Colonic mucosa (tissue), 4 donors: Measurements from ENCODE around the gene MYO7B. TPM values are rescaled to one million over a fixed set of nuclear protein-coding genes. Genes with fewer than 3 reads are reported as not detected.

Experiments
- DNase-seq: peaks from one replicate; pipeline ENCODE4 v3.0.0-alpha.2; 2020
- H3K27ac ChIP-seq: fragments of 200-600 bp; one replicate; pipeline ENCODE4 v1.8.0; 2021
- H3K27me3 ChIP-seq: fragments of 200-600 bp; one replicate; pipeline ENCODE4 v1.8.0; 2021
- H3K36me3 ChIP-seq: fragments of 200-600 bp; one replicate; pipeline ENCODE4 v1.8.0; 2021
- H3K4me1 ChIP-seq: fragments of 200-600 bp; one replicate; pipeline ENCODE4 v1.8.0; 2021; ENCODE audit warnings: mild to moderate bottlenecking
- H3K4me3 ChIP-seq: fragments of 200-600 bp; one replicate; pipeline ENCODE4 v1.8.0; 2021
- H3K9ac ChIP-seq, 2 donors: one replicate each; pipeline ENCODE4 v1.7.0; 2013; ENCODE audit warnings: control low read depth in 2 of 2, low read depth in 2 of 2, low read length in 2 of 2
- H3K9me3 ChIP-seq: fragments of 200-600 bp; one replicate; pipeline ENCODE4 v1.8.0; 2021
- intact Hi-C: fragments of 100-400 bp; cut with DNase I; formaldehyde crosslinking; loops from one replicate; pipeline ENCODE4 v1.14.1; 2022
- total RNA-seq, 2 donors: library from RNA; stranded (reverse); fragmentation: NEBNext Ultra II Directional in 1 of 2; extraction: Animal tissue kit (Norgen Biotek cat#: 25700) in 1 of 2; gene quantifications; one replicate each; pipeline ENCODE4 v1.2.1, GENCODE V29; 2021
- TF ChIP-seq, protein P1 (sequence below): fragments of 200-600 bp; IDR thresholded peaks from one replicate; pipeline ENCODE4 v1.8.0; 2022; ENCODE audit warnings: antibody characterized with exemption, mild to moderate bottlenecking
- donor health status: healthy.
- donor health status: DM: no; HTN: no; CAD: no.
- donor health status: DM: no; HTN: no; CAD: no.

The MYO7B gene
- total RNA-seq, 2 donors from 2014 or later = 159 to 218 TPM

DNA sequence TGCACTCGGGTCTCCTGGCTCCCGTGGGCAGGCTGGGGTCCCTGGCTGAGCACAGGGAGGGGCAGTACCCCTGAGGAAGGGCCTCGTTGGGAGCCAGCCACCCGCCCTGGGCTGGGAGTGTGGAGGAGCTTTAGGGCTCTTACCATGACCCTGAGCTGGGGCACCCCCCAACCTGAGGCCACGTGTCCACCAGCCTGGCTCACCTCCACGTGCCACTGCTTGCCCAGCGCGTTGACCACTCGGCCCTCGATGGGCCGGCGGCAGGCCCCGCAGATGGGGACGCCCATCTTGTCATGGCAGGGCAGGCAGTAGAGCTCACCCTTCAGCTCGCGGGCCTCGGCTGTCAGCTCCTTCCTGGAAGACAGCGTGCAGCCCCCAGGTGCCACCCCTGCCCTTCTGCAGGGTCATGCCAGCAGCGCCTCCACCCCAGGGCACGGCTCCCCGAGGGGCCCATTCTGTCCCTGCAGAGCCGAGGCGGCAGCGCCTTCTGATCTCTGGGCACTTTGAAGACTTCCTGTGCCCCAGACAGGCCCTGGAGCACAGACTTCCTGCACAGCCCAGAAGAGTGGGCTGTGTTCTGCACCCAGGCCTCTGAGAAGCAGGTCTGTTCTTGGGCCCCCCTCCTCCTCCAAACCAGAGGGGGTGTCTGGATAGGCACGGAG lies 106.5 kb downstream of the MYO7B start:
- Histone ChIP-seq H3K4me1 (no peaks in the 10 kb centered on the region), H3K9me3 (no peaks in the 10 kb centered on the region), H3K4me3 (no peak overlapping the region), H3K27me3 (no peaks in the 10 kb centered on the region), H3K27ac (no peak overlapping the region), H3K9ac (no peak overlapping the region), H3K36me3 (no peaks in the 10 kb centered on the region)
- DNase-seq = no peak
- TF ChIP-seq, protein P1, sequence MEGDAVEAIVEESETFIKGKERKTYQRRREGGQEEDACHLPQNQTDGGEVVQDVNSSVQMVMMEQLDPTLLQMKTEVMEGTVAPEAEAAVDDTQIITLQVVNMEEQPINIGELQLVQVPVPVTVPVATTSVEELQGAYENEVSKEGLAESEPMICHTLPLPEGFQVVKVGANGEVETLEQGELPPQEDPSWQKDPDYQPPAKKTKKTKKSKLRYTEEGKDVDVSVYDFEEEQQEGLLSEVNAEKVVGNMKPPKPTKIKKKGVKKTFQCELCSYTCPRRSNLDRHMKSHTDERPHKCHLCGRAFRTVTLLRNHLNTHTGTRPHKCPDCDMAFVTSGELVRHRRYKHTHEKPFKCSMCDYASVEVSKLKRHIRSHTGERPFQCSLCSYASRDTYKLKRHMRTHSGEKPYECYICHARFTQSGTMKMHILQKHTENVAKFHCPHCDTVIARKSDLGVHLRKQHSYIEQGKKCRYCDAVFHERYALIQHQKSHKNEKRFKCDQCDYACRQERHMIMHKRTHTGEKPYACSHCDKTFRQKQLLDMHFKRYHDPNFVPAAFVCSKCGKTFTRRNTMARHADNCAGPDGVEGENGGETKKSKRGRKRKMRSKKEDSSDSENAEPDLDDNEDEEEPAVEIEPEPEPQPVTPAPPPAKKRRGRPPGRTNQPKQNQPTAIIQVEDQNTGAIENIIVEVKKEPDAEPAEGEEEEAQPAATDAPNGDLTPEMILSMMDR = no peak
- intact Hi-C loops = no loop called here

- Histone ChIP-seq H3K4me3 (no peak overlapping the region), H3K27me3 (no peaks in the 10 kb centered on the region), H3K36me3 (no peaks in the 10 kb centered on the region), H3K4me1 (no peaks in the 10 kb centered on the region), H3K9ac (no peak overlapping the region), H3K9me3 (no peaks in the 10 kb centered on the region), H3K27ac (no peak overlapping the region)
- TF ChIP-seq, protein P1 = no peak
- intact Hi-C loops = no loop called here
- no peak for DNase-seq
Measured at GRCh38 chr2:127642706-127643438, 107.4 kb downstream of the MYO7B start.

- Histone ChIP-seq H3K27ac (no peak overlapping the region), H3K36me3 (no peaks in the 10 kb centered on the region), H3K9me3 (no peaks in the 10 kb centered on the region), H3K9ac (no peak overlapping the region), H3K27me3 (no peaks in the 10 kb centered on the region), H3K4me1 (no peaks in the 10 kb centered on the region), H3K4me3 (no peak overlapping the region)
- TF ChIP-seq, protein P1 = no peak
- intact Hi-C loops = no loop called here
- no peak for DNase-seq
Measured at GRCh38 chr2:127643439-127644065, 108.1 kb downstream of the MYO7B start.

- Histone ChIP-seq H3K9ac (no peak overlapping the region), H3K27ac (no peak overlapping the region), H3K4me1 (no peaks in the 10 kb centered on the region), H3K4me3 (no peak overlapping the region), H3K9me3 (no peaks in the 10 kb centered on the region), H3K36me3 (no peaks in the 10 kb centered on the region), H3K27me3 (no peaks in the 10 kb centered on the region)
- no peak for DNase-seq
- TF ChIP-seq, protein P1 = no peak
- intact Hi-C loops = loop anchor here (5.0 kb wide), 1 partner anchor 447 kb away; no protein-coding TSS in a partner anchor
Measured at GRCh38 chr2:127644066-127645025, 108.9 kb downstream of the MYO7B start.

- H3K4me1 ChIP-seq = no peaks in the 10 kb centered on the region
- intact Hi-C loops = loop anchor here (5.0 kb wide), 1 partner anchor 448 kb away; no protein-coding TSS in a partner anchor
- no peak for DNase-seq
- H3K9me3 ChIP-seq = no peaks in the 10 kb centered on the region
- no peaks in the 10 kb centered on the region for H3K36me3 ChIP-seq
- H3K4me3 ChIP-seq = no peak overlapping the region
- TF ChIP-seq, protein P1 = no peak
- H3K27me3 ChIP-seq = no peaks in the 10 kb centered on the region
- H3K9ac ChIP-seq = no peak overlapping the region
- H3K27ac ChIP-seq = no peak overlapping the region
Measured at GRCh38 chr2:127645026-127645394, 109.5 kb downstream of the MYO7B start.
